ENCODE data around the gene HBZ. TPM values are rescaled to one million over a fixed set of nuclear protein-coding genes. Genes with fewer than 3 reads are reported as not detected.

HBZ gene
- total RNA-seq, 1 experiment from 2014 or later: not detected

GRCh38 chr16:130533-131173 is 21.8 kb upstream of the HBZ start (continued):
- no peak for TF ChIP-seq EZH2phosphoT487 (IDR thresholded peaks at IDR 0.05; ENCODE audit: borderline replicate concordance)

GRCh38 chr16:132120-132519 is 20.3 kb upstream of the HBZ start:
- Histone ChIP-seq H3K79me2 (ENCODE audit: insufficient read depth, low read length) (peaks cover 59% of the 10 kb centered on the region), H3K4me3 (replicated peaks in 1 of 2; ENCODE audit: low read depth in 1 of 2, low read length in 2 of 2) (no peak overlapping the region), H3K27ac (ENCODE audit: low read depth, low read length) (no peak overlapping the region), H3K9me2 (ENCODE audit: insufficient read depth) (no peaks in the 10 kb centered on the region), H3K9ac (ENCODE audit: low read length) (no peak overlapping the region), H2AFZ (ENCODE audit: low read depth, low read length, poor library complexity, severe bottlenecking) (no peak overlapping the region), H3K4me2 (ENCODE audit: low read length) (no peak overlapping the region), H4K20me1 (ENCODE audit: insufficient read depth) (no peaks in the 10 kb centered on the region), H3K27me3 (ENCODE audit: insufficient read depth, low read length) (no peaks in the 10 kb centered on the region), H3K9me3 (ENCODE audit: control insufficient read depth in 1 of 2, insufficient read depth in 1 of 2, low read depth in 1 of 2, low read length in 2 of 2) (no peaks in the 10 kb centered on the region), H3K36me3 (ENCODE audit: control insufficient read depth in 1 of 2, insufficient read depth in 2 of 2, low read length in 2 of 2) (no peaks in the 10 kb centered on the region), H3K4me1 (ENCODE audit: control insufficient read depth in 1 of 2, insufficient read depth in 2 of 2, low read length in 2 of 2) (no peaks in the 10 kb centered on the region; a peak in 1 of 4 replicates)
- CTCF ChIA-PET: no interaction called here
- no peak for ATAC-seq
- TF ChIP-seq JUND (IDR thresholded peaks at IDR 0.05) (no peak), SRF (IDR thresholded peaks at IDR 0.05; ENCODE audit: low read depth) (no peak), EZH2 (IDR thresholded peaks at IDR 0.05) (no peak), REST (IDR thresholded peaks at IDR 0.05; ENCODE audit: low read depth) (no peak), POLR2AphosphoS5 (IDR thresholded peaks at IDR 0.05; ENCODE audit: low read depth, low read length) (no peak), ZBTB33 (IDR thresholded peaks at IDR 0.05; ENCODE audit: extremely low read depth, insufficient replicate concordance, low read length) (no peak), MAX (IDR thresholded peaks at IDR 0.05) (no peak), ZFX (IDR thresholded peaks at IDR 0.05) (no peak), POLR2A (IDR thresholded peaks at IDR 0.05; ENCODE audit: borderline replicate concordance, extremely low read depth, insufficient read depth, insufficient read length) (no peak)
- no peak for DNase-seq (ENCODE audit: low read depth, low spot score)
- RAD21 ChIA-PET (ENCODE audit: low non-redundant PET in 1 of 2, low total read pairs in 2 of 2, uncharacterized antibody in 2 of 2, unreplicated experiment in 2 of 2): no interaction called here
- intact Hi-C loops (cut with micrococcal nuclease): no loop called here
- POLR2A ChIA-PET: no interaction called here
- BruUV-seq (replicated peaks): no TSS peak

Measured in HCT116 (cell line).